Measurements from ENCODE around the gene UBAC2. TPM values are rescaled to one million over a fixed set of nuclear protein-coding genes. Genes with fewer than 3 reads are reported as not detected.
A peak's percentile ranks its signal among the peaks of the same experiment; 100 is the strongest.

Gene UBAC2
- total and polyA plus RNA-seq, 2 donors (not counting 3 experiments of a cell fraction or from before 2014, with no cell fraction given): 45.7 to 54.4 TPM

DNA sequence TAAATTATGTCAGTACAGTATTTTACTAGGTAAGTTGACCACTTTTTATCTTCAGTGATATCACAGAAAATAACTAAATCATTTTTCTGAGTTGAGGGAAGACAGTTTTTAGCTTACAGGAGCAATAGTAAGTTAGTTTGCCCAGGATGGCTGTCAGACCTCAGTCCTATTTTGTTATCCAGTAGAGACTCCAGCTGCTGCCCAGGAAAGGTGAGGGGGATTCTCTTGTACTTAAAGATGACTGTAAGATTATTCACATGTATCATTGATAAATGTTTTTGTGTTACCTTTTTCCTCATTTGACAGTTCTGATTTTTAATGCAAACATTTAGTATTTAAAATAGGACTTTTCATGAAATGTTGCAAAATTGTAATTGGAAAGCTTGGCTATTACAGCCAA lies 121.1 kb downstream of the UBAC2 start:
- Histone ChIP-seq H3K4me1 (ENCODE audit: control insufficient read depth, extremely low read depth, insufficient read depth, low read length) (peaks cover 15% of the 10 kb centered on the region), H3K4me3 (replicated peaks in 1 of 3; ENCODE audit: insufficient read depth in 1 of 3, low read depth in 1 of 3, low read length in 3 of 3) (no peak overlapping the region), H3K27ac (ENCODE audit: insufficient read depth, low read depth, low read length) (peak overlapping the region; percentile 77), H2AFZ (ENCODE audit: low read depth, low read length) (no peak overlapping the region), H3K79me2 (ENCODE audit: control insufficient read depth, insufficient read depth, low read length) (no peaks in the 10 kb centered on the region), H3K36me3 (ENCODE audit: control insufficient read depth in 2 of 2, extremely low read depth in 1 of 2, insufficient read depth in 2 of 2, low read length in 2 of 2) (no peaks in the 10 kb centered on the region), H3K9me3 (replicated peaks; ENCODE audit: control insufficient read depth, insufficient read depth, low read length) (no peaks in the 10 kb centered on the region), H3K9ac (replicated peaks; ENCODE audit: extremely low read depth, insufficient read depth, low read length) (no peak overlapping the region), H3K4me2 (ENCODE audit: insufficient read depth, low read length) (no peak overlapping the region), H4K20me1 (replicated peaks; ENCODE audit: control insufficient read depth, extremely low read depth, insufficient read depth, low read length) (no peaks in the 10 kb centered on the region), H3K9me1 (replicated peaks; ENCODE audit: control insufficient read depth, extremely low read depth, insufficient read depth, low read length) (no peaks in the 10 kb centered on the region), H3K27me3 (ENCODE audit: control insufficient read depth in 2 of 2, insufficient read depth in 2 of 2, low read length in 2 of 2) (no peaks in the 10 kb centered on the region)
- TF ChIP-seq MYC (IDR thresholded peaks at IDR 0.05; ENCODE audit: low read depth, low read length) (no peak), FOS (IDR thresholded peaks at IDR 0.05; ENCODE audit: borderline replicate concordance, insufficient read depth, low read length) (no peak), POLR2A (IDR thresholded peaks at IDR 0.05; ENCODE audit: low read depth, low read length) (no peak), EZH2 (IDR thresholded peaks at IDR 0.05; ENCODE audit: borderline replicate concordance, low read depth, low read length, severe bottlenecking) (no peak), JUN (IDR thresholded peaks at IDR 0.05; ENCODE audit: borderline replicate concordance, insufficient read depth, insufficient read length, low read depth) (no peak), GATA2 (IDR thresholded peaks at IDR 0.05; ENCODE audit: insufficient read depth, insufficient read length, low read depth, low read length) (no peak), POLR2AphosphoS5 (IDR thresholded peaks at IDR 0.05; ENCODE audit: insufficient read depth, low read depth, low read length) (no peak)
- TF ChIP-seq, protein P1, sequence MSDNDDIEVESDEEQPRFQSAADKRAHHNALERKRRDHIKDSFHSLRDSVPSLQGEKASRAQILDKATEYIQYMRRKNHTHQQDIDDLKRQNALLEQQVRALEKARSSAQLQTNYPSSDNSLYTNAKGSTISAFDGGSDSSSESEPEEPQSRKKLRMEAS (IDR thresholded peaks at IDR 0.05; ENCODE audit: insufficient read depth, insufficient read length): no peak
- TF ChIP-seq, protein P2, sequence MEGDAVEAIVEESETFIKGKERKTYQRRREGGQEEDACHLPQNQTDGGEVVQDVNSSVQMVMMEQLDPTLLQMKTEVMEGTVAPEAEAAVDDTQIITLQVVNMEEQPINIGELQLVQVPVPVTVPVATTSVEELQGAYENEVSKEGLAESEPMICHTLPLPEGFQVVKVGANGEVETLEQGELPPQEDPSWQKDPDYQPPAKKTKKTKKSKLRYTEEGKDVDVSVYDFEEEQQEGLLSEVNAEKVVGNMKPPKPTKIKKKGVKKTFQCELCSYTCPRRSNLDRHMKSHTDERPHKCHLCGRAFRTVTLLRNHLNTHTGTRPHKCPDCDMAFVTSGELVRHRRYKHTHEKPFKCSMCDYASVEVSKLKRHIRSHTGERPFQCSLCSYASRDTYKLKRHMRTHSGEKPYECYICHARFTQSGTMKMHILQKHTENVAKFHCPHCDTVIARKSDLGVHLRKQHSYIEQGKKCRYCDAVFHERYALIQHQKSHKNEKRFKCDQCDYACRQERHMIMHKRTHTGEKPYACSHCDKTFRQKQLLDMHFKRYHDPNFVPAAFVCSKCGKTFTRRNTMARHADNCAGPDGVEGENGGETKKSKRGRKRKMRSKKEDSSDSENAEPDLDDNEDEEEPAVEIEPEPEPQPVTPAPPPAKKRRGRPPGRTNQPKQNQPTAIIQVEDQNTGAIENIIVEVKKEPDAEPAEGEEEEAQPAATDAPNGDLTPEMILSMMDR (IDR thresholded peaks at IDR 0.05; ENCODE audit: extremely low read depth in 1 of 2, insufficient read depth in 1 of 2, low read depth in 1 of 2, low read length in 2 of 2): no peak
- dilution Hi-C loops (cut with MboI; ENCODE audit: extremely low pct_ligation_motif_present, low sequenced_read_pairs) (no loop called here), intact Hi-C loops (cut with micrococcal nuclease) (loop anchor here (1.0 to 2.0 kb wide), 2 partner anchors 35 to 53 kb away; no protein-coding TSS in a partner anchor)
- POLR2A ChIA-PET: no interaction called here
- no peak for FAIRE-seq
- no TSS peak for BruUV-seq (replicated peaks)
- CTCF ChIA-PET: interaction anchor here (0.6 to 2.3 kb wide), 8 partner anchors 8 to 56 kb away, joined by 3 to 9 read pairs (median 4); no protein-coding TSS in a partner anchor
- DNase-seq (ENCODE audit: low read depth, low spot score): no peak
